Neural cell (in vitro differentiated cells): Measurements from ENCODE around the gene THOC3.
"Not testable (repeated sequence)": the region's sequence is repeated elsewhere in the genome, so short reads cannot be mapped to it uniquely, and the experiment has no call there.

Experiments used
- CTCF ChIP-seq: fragments of 450-650 bp; IDR thresholded peaks from 2 replicates; pipeline ENCODE4 v1.5.1; 2014; ENCODE audit warnings: antibody characterized with exemption, mild to moderate bottlenecking, moderate library complexity; ENCODE audit not compliant: poor library complexity, severe bottlenecking
- EP300 ChIP-seq: fragments of 450-650 bp; conservative IDR thresholded peaks from 2 replicates; pipeline ENCODE4 v1.6.1; 2014; ENCODE audit warnings: antibody characterized with exemption, mild to moderate bottlenecking, moderate library complexity; ENCODE audit not compliant: poor library complexity, severe bottlenecking
- EZH2 ChIP-seq: fragments of 200-600, 300-800 bp; shearing (Covaris generic), sonication (generic); IDR thresholded peaks from 2 replicates; pipeline ENCODE4 v1.6.1; 2014; ENCODE audit warnings: antibody characterized with exemption, low read length, borderline replicate concordance, mild to moderate bottlenecking; ENCODE audit not compliant: insufficient read depth, poor library complexity, severe bottlenecking
- POLR2AphosphoS5 ChIP-seq: IDR thresholded peaks from 2 replicates; pipeline ENCODE4 v1.6.1; 2012
- RAD21 ChIP-seq: fragments of 450-650 bp; conservative IDR thresholded peaks from 2 replicates; pipeline ENCODE4 v1.6.1; 2014; ENCODE audit warnings: antibody characterized with exemption, mild to moderate bottlenecking, moderate library complexity
- REST ChIP-seq: IDR thresholded peaks from 2 replicates; pipeline ENCODE4 v1.6.1; 2012; ENCODE audit warnings: borderline replicate concordance
- SMC3 ChIP-seq: fragments of 450-650 bp; conservative IDR thresholded peaks from 2 replicates; pipeline ENCODE4 v1.6.1; 2014; ENCODE audit warnings: antibody characterized with exemption, mild to moderate bottlenecking, moderate library complexity; ENCODE audit not compliant: poor library complexity
- TAF1 ChIP-seq: IDR thresholded peaks from 2 replicates; pipeline ENCODE4 v1.6.1; 2012; ENCODE audit warnings: low read depth

DNA sequence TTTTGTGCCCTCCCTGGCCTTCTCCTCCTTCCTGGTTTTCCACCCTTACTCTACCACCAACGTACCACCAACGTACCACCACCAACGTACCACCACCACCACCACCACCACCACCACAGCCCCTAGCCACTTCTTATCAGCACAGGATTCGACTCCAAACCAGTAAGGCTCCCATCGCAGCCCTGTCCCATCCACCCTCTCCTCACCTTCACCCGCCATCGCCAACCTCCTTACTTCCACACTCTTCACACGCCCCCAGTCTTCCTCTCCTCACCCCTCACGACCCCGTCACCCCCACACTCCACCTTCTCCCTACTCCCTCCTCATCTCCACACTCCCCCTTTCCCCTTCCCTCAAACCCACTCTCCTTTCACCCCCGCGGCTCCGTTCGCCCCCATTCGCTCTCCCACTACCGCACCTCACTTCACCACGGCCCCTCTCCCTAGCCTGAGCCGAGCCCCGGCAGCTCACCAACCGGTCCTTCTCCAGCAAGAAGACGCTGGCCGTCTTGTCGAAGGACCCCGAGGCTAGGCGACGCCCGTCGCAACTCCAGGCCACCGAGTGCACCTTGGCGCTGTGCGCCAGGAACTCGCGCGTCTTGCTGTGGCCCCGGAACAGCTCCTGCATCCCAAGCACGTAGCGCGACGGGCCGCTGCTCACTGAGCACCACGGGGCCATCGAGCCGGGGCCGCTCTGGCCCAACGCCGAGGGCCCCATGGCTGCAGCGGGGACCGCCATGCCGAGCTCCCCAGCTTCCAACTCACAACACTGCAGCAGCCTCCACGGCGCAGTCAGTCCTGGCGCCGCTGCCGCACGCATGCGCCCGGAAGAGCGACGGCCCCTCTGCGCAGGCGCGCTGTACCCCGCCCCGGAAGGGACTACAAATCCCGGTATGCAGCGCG, at the start of gene THOC3:
- TF ChIP-seq CTCF (peak; percentile 40), POLR2AphosphoS5 (peak; percentile 55), SMC3 (peak; percentile 42)
- not testable (repeated sequence) for TF ChIP-seq EP300, RAD21, EZH2, REST, TAF1
